GM18870 (cell line): ENCODE measurements around the gene ZDHHC21.

Experiments
- ATAC-seq: cut with Tn5 transposase; IDR thresholded peaks from one replicate; pipeline ENCODE4 v1.9.1; 2021; ENCODE audit warnings: moderate library complexity; ENCODE audit not compliant: unreplicated experiment

ZDHHC21 gene

DNA sequence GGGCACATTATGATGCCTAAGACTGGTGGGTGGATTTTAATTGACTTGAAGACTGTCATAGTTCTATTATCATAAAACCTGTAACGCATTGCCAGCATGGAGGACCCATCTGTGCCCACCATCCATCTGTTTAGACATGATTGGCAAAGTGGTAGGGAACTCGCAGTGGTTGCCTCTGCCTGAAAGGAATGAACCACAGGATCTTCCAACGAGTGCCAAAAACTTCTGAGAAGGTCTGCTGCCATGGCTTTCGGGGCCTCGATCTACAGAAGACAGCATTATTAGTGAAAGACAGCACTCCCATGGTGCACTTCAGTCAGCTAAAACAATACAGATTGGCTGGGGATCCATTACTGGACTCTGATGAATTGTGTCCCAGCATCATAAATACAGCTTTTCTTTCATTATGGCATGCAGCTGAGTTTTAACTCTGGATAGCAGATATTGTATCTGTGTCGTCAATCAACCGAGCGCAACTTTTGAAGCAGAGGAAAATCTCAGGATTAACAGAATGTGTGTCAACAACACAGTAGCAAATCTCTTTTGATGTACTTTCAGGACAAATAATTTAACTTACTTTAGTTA, 74.3 kb downstream of the ZDHHC21 start:
- no peak for ATAC-seq

DNA sequence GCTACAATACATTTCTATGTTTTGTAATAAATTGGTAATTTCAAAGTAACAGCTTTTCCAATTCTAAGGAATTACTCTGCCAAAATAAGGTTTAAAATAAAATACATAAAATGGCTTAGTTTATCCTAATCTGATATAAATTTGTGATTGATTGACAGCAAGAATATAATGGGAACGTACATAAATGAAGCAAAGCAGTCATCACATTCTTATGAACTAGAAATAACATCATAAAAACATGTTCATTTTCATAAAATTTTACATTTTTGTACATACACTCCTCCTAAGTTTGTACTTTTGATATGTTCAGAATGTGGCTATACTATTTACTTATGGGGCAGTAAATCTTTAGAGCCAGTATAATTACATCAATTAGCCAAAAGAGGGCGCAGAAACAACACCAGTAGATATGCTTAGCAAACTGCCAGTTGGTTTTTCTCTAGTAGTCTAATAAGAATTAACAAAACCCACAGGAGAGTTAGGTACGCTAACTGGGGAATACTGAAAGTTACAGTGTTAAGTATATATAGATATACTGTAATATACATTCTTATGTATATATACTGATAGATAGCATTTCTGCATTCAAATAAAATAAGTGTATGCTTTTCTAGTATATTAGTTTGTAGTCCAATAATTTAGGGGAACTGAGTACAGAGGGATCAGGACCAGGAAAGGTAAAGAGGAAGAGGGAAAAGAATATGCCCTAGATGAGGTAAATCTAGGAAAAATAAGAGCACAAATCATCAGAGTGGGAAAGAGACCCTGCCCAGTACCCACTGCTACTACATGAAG, 76.8 kb downstream of the ZDHHC21 start:
- ATAC-seq: peak; percentile 84

- ATAC-seq: no peak
These were observed 84.7 kb downstream of the ZDHHC21 start for GRCh38 chr9:14608540-14608939.

DNA sequence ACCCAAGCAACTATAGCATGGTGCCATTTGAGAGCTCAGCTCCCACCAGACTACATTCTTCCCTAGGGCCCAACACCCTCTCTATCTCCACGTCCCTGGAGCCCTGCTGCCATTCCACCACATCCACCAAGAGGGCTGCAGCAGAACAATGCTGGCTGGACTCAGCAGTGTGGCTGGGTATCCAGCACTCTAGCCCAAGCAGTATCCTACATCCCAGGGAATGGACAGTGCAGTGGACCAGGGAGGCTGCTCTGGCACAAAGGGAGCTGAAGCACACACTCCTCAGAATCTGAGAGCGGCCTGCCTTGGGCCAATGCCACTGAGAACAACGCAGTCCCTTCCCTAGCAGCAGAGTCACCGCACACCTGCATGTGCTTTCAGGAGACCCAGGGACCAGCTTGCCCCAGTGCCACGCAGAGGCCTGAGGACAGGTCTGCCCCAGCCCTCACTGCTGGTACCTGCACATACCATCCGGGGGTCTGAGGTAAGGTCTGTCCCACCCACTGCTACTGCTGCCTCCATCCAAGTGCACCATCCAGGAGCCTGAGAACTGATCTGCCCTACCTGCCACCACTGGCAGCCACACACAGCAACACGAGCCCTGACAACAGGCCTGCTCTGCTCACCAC, 95.9 kb downstream of the ZDHHC21 start:
- no peak for ATAC-seq

DNA sequence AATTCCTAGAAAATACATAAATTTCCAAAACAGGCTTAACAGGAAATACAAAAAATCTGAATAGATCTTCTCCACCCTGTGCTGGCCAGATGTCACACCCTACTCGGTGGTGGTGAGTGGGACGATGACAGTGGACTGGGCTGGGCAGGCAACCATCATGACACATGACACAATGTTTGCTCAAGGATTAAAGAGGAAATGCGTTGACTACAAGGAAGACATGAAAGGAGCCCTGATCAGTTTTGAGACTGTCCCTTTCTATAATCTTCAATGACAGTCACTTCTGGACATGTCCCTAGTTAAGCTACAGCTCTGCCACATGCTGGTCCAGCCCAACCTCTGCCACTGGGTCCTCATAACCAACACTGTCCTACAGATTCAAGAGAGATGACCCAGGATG, 99.8 kb downstream of the ZDHHC21 start:
- no peak for ATAC-seq

DNA sequence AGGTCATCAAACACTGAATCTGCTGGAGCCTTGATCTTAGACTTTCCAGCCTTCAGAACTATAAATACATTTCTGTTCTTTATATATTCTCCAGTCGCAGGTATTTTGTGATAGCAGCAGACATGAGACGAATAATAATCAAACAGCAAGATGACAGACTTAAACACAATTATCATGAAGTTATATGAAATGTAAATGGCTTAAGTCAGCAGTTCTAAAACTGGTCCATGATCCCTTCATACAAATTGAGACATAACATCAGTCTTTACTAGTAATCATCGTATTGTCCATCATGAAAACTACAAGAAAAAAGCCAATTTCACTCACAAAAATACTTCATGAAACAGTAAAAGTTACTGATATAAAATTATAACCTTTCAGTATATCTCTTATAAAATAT, 101.8 kb downstream of the ZDHHC21 start:
- no peak for ATAC-seq

- peak; percentile 100 for ATAC-seq
These were observed 107.3 kb downstream of the ZDHHC21 start for GRCh38 chr9:14585730-14586473.

DNA sequence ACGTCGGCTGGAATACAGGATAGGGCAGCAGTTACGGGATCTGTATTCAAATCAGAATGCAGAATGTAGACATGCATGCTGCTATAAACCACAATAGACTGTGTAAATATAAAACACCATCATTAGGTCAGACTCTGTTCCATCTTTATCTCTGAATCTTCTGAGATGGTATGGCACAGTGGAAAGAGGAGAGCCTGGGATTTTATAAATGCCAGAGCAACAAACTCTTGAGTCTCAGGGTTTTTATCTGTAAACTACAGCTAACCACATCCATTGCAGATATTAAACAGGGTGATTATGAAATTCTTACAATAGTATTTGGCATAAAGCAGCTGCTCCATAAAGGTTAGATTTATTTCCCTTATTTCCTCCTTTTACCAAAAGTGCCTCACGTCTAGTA, 108.7 kb downstream of the ZDHHC21 start:
- ATAC-seq: no peak

DNA sequence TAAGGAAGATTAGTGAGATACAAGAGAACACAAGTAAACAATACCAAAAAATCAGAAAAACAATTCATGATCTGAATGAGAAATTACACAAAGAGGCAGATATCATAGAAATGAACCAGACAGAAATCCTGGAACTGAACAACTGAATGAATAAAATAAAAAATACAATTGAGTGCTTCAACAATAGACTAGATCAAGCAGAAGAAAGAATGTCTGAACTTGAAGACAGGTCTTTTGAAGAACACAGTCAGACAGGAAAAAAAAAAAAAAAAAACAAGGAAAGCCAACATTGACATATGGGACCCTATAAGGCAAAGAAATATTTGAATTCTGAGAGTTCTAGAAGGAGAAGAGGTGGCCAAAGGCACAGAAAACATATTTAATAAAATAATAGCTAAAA, 115.2 kb downstream of the ZDHHC21 start:
- no peak for ATAC-seq

DNA sequence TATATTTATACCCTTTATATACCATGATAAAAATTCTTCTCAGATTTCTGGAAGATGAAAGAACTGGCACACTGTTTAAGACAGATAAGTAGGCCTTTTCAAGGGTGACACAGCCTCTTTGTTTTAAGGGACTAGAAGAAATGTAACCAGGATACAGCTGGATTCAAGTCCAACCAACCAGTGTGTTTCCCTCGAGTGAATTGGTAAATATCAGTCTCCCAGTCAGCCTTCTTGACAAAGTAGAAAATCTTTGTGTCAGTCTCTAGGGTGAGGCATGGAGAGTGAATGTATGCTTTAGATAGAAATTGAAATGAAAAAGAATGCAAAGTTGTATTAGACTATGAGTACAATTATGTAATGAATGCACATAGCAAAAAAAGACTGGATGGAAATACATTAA, 119.1 kb downstream of the ZDHHC21 start:
- ATAC-seq: no peak

DNA sequence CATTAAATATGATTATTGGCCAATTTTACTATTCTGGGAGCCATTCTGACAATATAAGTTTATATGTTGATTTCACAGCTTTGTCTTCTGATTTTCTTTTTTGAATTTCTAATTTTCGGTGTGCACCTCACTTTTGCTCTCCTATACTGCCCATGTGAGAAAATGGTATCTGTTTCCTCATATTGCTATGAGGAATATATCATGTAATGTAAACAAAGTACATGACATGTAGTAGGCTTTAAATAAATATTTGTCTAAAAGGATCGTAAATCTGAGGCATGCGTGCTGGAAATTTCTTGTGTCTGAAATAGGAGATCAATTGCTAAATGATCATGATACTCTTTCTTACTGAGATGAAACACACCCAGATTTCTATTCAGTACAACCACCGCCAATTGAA, 119.9 kb downstream of the ZDHHC21 start:
- no peak for ATAC-seq

- ATAC-seq: no peak
These were observed 127.7 kb downstream of the ZDHHC21 start for GRCh38 chr9:14565352-14566016.

DNA sequence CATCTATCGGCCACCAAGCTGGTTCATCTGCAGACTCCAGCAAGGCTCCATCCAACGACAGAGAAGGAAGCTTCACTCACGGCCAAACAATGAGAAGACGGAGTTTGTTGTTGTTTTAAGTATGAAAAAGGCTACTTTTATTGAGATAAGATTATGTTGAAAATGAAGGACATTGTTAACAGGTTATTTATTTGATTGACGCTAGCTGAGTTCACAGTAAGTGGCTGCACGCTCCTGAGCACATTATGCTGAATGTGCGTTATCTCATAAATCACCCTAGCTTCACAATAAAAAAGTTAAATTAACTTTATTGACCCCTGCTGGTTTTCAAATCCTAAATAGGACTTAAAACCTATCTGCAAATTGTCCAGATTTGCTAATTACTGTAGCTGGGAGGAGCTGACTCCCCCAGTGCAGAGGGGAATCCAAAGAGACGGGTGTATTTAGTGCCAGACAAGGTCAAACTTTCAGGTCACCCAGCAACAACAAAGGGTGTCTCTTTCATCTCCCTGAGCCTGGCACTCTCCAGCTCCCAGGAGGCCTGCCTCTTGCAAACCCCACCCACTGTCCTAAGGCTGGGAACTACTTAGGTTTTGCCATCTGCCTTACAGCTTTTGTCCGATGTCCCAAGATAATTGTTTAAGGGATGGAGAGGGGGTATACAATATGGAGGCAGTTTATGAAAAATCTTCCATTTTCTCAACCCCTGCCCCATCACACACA, 129.2 kb downstream of the ZDHHC21 start:
- ATAC-seq: no peak

- no peak for ATAC-seq
These were observed 131.3 kb downstream of the ZDHHC21 start for GRCh38 chr9:14561929-14562405.
